Medulla oblongata (tissue), 1 donor: Measurements from ENCODE around the gene B9D1.

Experiments used
- DNase-seq: peaks from one replicate; pipeline ENCODE4 v3.0.0-alpha.2; 2015; ENCODE audit errors: extremely low spot score

B9D1 gene

DNA sequence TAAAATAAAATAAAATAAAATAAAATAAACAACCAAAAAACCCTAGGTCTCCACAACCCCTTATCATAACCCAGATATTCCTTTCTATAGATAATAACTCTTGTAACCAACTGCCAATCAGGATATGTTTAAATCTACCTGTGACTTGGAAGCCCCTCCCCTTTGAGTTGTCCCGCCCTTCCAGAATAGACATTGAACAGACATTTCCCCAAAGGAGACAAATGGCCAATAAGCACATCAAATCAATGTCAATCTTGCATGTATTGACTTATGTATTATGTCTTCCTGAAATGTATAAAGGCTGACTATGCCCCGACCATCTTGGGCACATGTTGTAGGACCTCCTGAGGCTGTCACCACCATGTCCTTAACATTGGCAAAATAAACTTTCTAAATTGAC is 14.3 kb upstream of the B9D1 start:
- no peak for DNase-seq

- DNase-seq = no peak
Observed at GRCh38 chr17:19375732-19376131, 13.2 kb upstream of the B9D1 start.

DNA sequence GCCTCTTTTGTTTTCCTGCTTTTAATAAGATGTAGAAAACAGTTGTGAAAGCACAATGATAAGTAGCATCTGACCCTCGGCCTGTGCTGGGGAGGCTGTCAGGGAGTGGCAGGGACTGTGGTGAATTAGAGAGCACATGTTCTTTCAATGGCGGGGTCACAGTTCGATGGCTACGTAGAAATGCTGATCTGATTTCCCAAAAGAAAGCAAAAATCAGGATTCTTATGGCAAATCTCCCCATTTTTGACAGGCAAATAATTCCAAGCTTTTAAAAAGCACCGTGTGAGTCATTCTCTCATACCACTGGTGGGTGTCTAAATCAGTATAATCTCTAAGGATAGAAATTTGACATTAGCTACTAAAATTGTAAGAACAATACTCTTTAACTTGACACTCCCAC is 11.6 kb upstream of the B9D1 start:
- no peak for DNase-seq

GRCh38 chr17:19372866-19373504 is 10.5 kb upstream of the B9D1 start:
- no peak for DNase-seq

GRCh38 chr17:19372439-19372838 is 9.9 kb upstream of the B9D1 start:
- no peak for DNase-seq

DNA sequence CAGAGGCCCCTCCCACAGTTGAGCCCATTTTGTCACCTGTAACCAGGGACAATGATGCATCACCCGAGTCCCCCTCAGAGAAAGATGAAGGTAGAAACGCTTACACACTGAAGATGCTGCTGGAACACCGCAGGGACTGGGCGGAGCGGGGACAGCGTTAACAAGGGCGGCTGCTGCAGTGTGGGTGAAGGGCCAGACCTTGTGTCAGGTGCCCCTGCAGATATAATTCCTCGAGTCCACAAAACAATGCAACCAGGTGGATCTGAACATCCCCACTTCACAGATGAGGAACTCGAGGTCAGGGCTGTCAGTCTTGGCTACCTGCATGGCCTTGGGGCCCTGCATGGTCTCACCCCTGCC is 9.5 kb upstream of the B9D1 start:
- DNase-seq = no peak

DNA sequence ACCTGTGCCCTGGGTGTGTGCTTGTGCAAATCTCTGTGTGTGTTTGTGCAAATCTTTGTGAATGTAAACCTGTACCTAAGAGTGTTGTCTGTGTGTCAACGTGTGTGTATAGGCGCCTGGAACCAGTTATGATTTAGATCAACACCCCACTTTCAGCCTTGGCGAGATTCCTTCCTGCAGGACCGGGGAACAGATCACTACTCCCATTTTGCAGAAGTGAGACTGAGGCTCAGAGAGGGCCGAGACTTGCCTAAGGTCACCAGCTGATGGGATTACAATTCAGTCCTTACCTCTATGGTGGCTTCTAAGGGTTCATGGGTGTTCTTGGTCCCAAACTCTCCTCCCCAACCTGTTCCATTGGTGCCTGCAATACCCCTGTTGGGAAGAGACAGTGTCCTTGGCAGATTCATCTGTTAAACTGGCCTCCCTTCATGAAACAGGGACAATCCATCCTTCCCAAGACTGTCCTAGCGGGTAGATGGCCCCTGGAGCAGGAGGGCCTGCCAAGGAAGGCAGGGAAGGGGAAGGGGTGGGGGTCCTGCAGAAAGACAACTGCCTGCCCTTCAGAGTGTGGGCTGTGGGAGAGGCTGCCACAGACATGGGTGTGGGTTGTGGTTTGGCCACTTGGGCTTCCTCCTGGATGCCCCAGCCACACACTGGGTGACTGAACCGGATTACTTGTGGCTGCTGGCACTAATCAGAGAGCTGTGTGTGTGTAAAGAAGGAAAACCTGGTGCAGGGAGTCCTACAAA is 8.9 kb upstream of the B9D1 start:
- no peak for DNase-seq

GRCh38 chr17:19370493-19370960 is 8.0 kb upstream of the B9D1 start:
- no peak for DNase-seq

DNA sequence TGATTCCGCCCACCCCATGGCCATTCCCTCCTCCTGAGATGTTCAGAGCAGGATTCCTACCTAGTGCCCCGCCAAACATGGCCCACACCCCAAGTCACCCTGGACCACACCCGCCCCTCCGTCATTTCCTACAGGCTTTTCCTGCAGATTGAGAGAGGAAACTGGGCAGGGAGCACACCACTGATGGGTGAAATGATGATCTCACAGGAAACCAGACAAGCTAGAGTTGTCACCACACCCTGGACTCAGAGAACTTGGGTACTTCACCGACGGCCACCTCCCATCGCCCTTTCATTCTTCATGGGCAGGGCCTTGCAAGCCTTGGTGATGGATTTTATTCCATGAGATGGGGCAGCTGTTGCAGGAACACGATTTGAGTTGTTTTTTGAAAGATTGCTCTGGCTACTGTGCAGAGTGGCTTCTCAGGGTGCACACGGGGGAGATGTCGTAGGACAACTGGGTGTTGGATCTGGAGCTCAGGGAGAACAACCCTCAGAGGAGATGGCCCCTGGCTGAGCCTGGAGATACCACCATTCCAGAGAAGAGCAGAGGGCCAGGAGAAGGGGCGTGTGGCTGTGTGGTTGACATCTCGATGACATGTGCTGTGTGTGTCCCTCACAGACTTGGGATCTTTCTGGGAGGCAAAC is 7.4 kb upstream of the B9D1 start:
- no peak for DNase-seq

DNA sequence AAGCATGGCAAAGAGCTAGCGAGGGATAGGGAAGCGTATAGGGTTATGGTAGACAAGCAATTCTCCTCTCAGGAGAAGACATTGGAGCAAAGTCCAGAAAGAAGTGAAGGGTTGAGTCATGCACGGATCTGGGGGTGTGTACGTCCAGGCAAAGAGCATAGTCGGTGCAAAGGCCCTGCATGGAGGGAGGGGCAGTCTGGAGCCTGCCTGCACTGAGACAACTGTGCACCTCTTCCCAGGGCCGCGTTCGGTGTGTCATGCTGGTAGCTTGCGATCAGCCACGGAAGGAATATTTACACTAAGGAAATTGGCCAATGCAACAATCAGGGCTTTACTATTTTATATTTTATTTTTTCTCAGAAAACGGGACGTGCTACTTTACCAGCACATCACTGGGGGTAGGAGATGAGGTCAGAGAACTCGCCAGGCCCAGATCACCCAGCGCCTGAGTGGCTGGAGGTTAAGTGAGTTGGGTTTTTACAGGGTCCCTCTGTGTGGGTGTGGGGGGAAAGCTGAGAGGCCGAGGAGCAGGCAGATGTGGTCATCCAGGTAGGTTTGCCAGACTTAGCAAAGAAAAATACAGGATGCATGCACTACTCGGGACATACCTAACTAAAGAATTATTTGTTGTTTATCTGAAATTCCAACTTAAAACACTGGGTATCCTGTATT is 6.7 kb upstream of the B9D1 start:
- DNase-seq = no peak

DNA sequence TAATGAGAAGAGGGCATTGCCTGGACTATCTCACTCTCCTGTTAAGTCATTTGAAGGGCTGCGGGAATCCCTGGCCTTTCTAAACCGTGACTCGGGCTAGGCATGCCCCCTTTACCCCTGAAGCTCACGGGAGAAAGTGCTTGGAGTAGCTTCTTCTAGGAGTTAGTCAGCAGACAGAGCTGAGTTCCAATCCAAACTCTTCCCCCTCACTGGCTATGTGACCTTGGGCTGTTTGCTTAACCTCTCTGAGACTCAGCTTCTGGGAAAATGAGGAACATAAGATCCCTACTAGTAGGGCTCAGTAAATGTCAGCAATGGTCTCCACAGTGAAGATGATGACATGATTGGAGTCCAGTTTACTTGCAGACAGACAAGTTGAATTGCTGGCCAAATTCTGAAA is 5.7 kb upstream of the B9D1 start:
- no peak for DNase-seq

DNA sequence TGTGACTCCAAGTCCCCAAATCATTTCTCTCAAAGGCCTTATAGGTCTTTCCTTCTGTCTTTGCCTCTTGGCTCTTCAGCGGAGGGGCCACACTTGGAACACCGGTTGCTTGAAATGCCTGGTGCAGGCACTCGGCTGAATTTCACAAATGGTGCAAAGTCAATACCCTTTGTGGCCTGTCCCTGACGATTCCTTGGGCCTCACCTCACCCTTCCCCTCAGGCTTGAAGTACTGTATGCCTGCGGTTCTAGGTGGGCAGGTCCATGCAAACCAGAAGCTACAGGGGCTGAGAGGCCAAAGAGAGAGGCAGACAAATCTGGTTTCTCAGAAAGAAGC is 4.1 kb upstream of the B9D1 start:
- no peak for DNase-seq

DNA sequence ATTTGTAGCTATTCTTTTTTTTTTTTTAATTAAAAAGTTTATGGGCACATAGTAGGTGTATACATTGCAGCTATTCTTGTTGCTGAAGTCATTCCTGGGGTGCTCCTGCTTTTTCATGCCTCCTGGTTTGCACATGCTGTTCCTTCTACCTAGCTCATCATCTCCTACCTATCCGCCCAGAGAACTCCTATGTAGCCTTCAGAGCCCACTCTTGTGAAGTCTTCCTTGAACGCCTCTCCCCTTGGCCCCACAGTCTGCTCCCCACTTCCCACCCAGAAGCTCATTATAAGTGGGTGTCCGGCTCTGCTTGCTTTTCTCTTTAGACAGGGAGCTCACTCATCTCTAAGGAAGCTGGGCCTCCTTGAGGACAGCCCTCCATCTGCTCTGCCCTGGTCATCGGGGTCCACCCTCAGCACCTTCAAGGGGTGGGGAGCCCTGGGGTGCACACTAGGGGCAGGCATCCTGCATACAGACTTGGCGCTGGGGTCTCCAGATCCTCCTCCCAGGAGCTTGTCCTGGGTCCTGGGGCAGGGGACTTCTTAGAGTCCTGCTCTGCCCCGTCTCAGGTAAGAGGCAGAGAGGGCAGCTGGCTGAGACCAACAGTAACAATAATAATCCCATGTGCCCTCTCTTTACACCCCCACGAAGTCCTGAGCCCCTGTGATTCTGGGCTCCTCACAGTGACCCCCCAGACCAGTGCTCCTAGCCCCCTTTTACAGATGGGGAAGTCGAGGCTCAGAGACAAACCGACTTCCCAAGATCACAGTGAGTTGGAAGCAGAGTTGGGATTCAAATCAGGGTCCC is 3.5 kb upstream of the B9D1 start:
- DNase-seq = no peak

DNA sequence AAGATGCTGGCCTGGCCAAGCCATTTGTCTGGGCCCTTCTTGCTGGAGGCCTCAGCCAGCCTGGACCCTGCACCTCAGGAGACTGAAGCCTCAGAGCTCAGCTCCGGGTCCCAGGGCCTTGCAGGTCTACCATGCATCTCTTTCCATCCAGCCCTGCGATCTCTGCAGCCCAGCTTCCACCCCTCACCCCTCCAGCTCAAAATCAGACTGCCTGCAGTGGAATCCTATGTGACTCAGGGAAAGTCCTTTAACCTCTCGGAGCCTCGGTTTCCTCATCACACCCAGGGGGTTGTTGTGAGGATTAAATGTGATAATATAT is 2.9 kb upstream of the B9D1 start:
- no peak for DNase-seq

DNA sequence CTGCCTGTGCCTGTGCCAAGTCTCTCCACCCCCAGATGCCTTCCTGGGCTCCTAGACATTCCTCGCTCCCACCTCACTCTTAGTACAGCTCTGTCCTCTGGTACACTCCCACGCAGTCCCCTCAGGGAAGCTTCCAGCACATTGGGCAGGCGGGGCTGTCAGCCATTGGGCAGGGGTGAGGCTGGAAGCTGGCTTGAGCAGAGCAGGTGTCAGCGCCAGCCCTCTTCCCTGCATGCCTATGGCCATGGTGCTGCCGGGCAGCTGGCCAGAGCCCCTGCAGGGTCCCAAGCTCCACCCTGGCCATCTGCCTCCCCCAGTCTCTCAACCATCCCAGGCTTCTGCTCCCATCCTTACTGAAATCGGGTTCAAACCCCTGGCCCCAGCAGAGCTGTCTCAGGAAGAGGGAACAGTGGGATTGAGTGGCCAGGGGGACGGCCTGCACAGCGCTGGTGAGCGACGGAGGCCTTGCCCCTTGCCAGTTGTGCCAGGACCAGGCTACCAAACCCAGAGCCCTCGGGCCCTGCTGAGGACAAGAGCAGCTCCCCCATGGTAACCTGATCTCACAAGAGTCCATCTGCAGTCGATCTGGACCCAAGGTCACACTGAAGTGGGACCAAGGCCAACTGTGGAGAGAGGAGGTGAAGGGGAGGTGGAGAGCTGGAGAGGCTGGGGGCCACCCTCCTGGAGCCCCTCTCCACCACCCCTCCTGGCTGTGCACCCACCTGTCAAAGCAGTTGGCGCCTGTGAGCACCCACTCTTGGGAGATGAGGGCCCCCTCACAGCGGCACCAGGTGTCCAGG is 2.4 kb upstream of the B9D1 start:
- DNase-seq = no peak

GRCh38 chr17:19363460-19364035 is 1.0 kb upstream of the B9D1 start:
- no peak for DNase-seq

GRCh38 chr17:19363114-19363438 is 553 bp upstream of the B9D1 start:
- no peak for DNase-seq

GRCh38 chr17:19361944-19362276 is 613 bp downstream of the B9D1 start:
- DNase-seq = no peak

DNA sequence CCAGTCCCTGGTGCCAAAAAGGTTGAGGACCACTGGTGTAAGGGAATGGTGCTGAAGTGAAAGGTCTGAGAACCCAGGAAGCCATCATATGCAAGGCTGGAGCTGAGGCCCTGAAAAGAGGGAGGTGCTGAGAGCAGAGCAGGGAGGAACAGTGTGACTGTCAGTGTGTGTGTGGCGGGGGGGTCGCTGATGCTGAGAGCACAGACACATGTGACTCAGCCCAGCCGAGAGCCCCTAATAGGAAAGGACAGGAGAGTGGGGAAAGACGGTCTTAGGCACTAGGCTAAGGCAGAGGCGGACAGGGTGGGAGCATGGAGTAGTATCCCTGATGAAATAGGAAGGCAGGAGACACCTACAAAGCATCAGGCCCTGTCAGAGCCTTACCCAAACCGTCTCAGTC is 1.2 kb downstream of the B9D1 start:
- DNase-seq = no peak

GRCh38 chr17:19360772-19361171 is 1.8 kb downstream of the B9D1 start:
- no peak for DNase-seq

GRCh38 chr17:19359856-19360255 is 2.7 kb downstream of the B9D1 start:
- DNase-seq = no peak
